OCI-LY7 (cell line): ENCODE data around the gene MYL6.

ENCODE experiments used
- CTCF ChIP-seq: fragments of 200-600 bp; sonication (generic); conservative IDR thresholded peaks from 2 replicates; pipeline ENCODE4 v1.5.1; 2014; ENCODE audit warnings: mild to moderate bottlenecking, antibody characterized with exemption, low read length, moderate library complexity, mixed read lengths
- EZH2phosphoT487 ChIP-seq: fragments of 200-600 bp; sonication (generic); IDR thresholded peaks from 2 replicates; pipeline ENCODE4 v1.6.1; 2018; ENCODE audit warnings: low read depth, borderline replicate concordance, mild to moderate bottlenecking, mixed run types, antibody characterized with exemption, low read length, moderate library complexity, mixed read lengths

GRCh38 chr12:56165369-56165768 is 7.2 kb downstream of the MYL6 start:
- TF ChIP-seq CTCF (no peak), EZH2phosphoT487 (no peak)
